Spleen (tissue), 11 donors: ENCODE measurements around the gene CHRM4. TPM values are rescaled to one million over a fixed set of nuclear protein-coding genes. Genes with fewer than 3 reads are reported as not detected.

ENCODE experiments used
- DNase-seq: peaks from one replicate; pipeline ENCODE4 v3.0.0-alpha.2; 2020
- H3K27ac ChIP-seq, 8 donors: fragments of 200-600 bp; sonication (generic) in 7 of 8; 1 replicate in 4 of 8; 2 replicates in 4 of 8; pipeline versions ENCODE4 v1.5.0 to v1.8.0; 2016 to 2021; ENCODE audit warnings: inconsistent platforms in 4 of 8, mild to moderate bottlenecking in 4 of 8, moderate library complexity in 1 of 8
- H3K27me3 ChIP-seq, 7 donors: fragments of 200-600 bp; sonication (generic) in 6 of 7; replicated peaks in 1 of 7; 1 replicate in 4 of 7; 2 replicates in 3 of 7; pipeline versions ENCODE4 v1.5.0 to v1.8.0; 2016 to 2021; ENCODE audit warnings: inconsistent platforms in 3 of 7, mild to moderate bottlenecking in 1 of 7
- H3K36me3 ChIP-seq, 6 donors: fragments of 200-600 bp; sonication (generic) in 5 of 6; 1 replicate in 4 of 6; 2 replicates in 2 of 6; pipeline versions ENCODE4 v1.5.0 to v1.8.0; 2016 to 2021; ENCODE audit warnings: inconsistent platforms in 2 of 6
- H3K4me1 ChIP-seq, 6 donors: fragments of 200-600 bp; sonication (generic) in 5 of 6; 1 replicate in 3 of 6; 2 replicates in 3 of 6; pipeline versions ENCODE4 v1.5.0 to v1.8.0; 2016 to 2021; ENCODE audit warnings: inconsistent platforms in 3 of 6
- H3K4me3 ChIP-seq, 8 donors: fragments of 200-600 bp; sonication (generic) in 7 of 8; 1 replicate in 4 of 8; 2 replicates in 4 of 8; pipeline versions ENCODE4 v1.5.0 to v1.8.0; 2016 to 2021; ENCODE audit warnings: inconsistent platforms in 4 of 8, mild to moderate bottlenecking in 4 of 8, moderate library complexity in 2 of 8
- H3K9me3 ChIP-seq, 8 donors: fragments of 200-600 bp; sonication (generic) in 7 of 8; 1 replicate in 4 of 8; 2 replicates in 4 of 8; pipeline versions ENCODE4 v1.5.0 to v1.8.0; 2016 to 2021; ENCODE audit warnings: inconsistent platforms in 4 of 8
- POLR2A ChIP-seq, 3 donors: fragments of 450-650 bp; IDR thresholded peaks; one replicate each; pipeline ENCODE4 v1.5.1; 2017; ENCODE audit warnings: antibody characterized with exemption in 3 of 3, mild to moderate bottlenecking in 1 of 3
- POLR2AphosphoS5 ChIP-seq, 3 donors: sonication (generic); formaldehyde crosslinking; IDR thresholded peaks; one replicate each; pipeline ENCODE4 v1.5.1; 2017; ENCODE audit warnings: antibody characterized with exemption in 3 of 3
- WGBS, 5 donors: extraction: QIAGEN DNeasy Blood & Tissue Kit in 3 of 5; methylation state at CpG; one replicate each; pipeline versions ENCODE4 v1.1.5 to v1.1.7; 2013 to 2018; 5-methylcytosine and 5-hydroxymethylcytosine counted together
- intact Hi-C: fragments of 100-400 bp; cut with DNase I; formaldehyde crosslinking; loops from one replicate; pipeline ENCODE4 v1.15.0; 2023; ENCODE audit warnings: low total_unique reads
- polyA plus RNA-seq, 3 donors: library from polyadenylated mRNA; stranded (reverse); fragments of 200-250 nt; gene quantifications; one replicate each; pipeline ENCODE4 v1.2.1, GENCODE V29; 2013
- total RNA-seq, 7 donors: library from RNA; depleted of rRNA in 3 of 7; stranded (reverse); fragments of >200 nt in 3 of 7; fragmentation: NEBNext Ultra II Directional in 4 of 7; extraction: Animal tissue kit (Norgen Biotek cat#: 25700) in 4 of 7; gene quantifications; one replicate each; pipeline versions ENCODE4 v1.1.0 to v1.2.1, GENCODE V29; 2016 to 2021
- TF ChIP-seq, protein P1 (sequence below), 11 experiments: fragments of 200-600 bp in 7 of 11; fragments of 450-650 bp in 4 of 11; sonication (generic) in 4 of 11; IDR thresholded peaks in 8 of 11; conservative IDR thresholded peaks in 3 of 11; 1 replicate in 7 of 11; 2 replicates in 4 of 11; pipeline versions ENCODE4 v1.4.0 to v1.8.0; 2016 to 2021; ENCODE audit warnings: antibody characterized with exemption in 11 of 11, inconsistent platforms in 4 of 11, mild to moderate bottlenecking in 1 of 11
- donor health status: healthy with polysubstance abuse.
- donor health status: DM: no; HTN: no; CAD: no; lungs with moderate emphysema.
- donor health status: DM: no; HTN: no; CAD: no.
- donor health status: Bipolar disorder and iron deficiency.
- donor health status: healthy.
- donor health status: DM: no; HTN: no; CAD: no.
- donor health status: DM: yes; HTN: yes; CAD: no.

The CHRM4 gene
- total and polyA plus RNA-seq, 10 donors: 0.06 to 34.1 (median 3.3) TPM

DNA sequence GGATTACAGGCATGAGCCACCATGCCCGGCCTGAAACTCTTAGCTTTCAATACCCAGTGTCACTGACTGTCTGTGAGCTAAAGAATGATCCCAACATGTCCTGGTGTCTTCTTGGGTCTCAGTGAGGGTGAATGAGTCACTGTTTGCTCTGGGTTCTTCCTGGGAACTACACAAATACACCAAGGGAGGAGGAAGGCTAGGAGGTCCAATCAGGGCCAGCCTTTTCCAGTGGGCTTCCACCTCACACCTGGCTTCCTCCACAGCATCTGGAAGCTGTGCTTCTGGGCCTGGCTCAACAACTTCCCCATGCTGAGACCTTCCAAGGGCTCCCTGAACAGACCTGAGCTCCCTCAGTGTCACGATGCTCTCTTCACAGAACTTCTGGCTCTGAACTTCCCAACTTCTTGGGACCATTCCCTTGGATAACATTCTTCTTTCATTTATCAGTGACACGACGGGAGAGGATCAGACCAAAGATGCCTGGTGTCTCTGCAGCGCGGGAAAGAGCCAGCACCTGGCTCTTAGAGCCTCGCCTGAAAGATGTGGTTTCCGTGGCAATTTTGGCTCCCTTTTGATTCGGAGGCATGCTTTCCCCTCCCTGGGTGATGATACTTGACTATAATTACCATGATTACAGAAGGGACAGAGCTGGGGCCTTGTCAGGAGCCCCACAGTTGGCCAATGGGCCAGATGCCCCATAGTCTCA is 22.3 kb upstream of the CHRM4 start:
- Histone ChIP-seq H3K4me1 (no peaks in the 10 kb centered on the region), H3K36me3 (peaks cover 0 to 95% (median 63%) of the 10 kb centered on the region in 6 donors), H3K4me3 (no peak overlapping the region), H3K27ac (no peak overlapping the region), H3K9me3 (no peaks in the 10 kb centered on the region), H3K27me3 (no peaks in the 10 kb centered on the region)
- 81 to 96% (median 91%) methylated on average over 9 of the region's 9 CpGs for WGBS, 5 donors
- intact Hi-C loops: no loop called here
- no peak for DNase-seq
- TF ChIP-seq, protein P1, sequence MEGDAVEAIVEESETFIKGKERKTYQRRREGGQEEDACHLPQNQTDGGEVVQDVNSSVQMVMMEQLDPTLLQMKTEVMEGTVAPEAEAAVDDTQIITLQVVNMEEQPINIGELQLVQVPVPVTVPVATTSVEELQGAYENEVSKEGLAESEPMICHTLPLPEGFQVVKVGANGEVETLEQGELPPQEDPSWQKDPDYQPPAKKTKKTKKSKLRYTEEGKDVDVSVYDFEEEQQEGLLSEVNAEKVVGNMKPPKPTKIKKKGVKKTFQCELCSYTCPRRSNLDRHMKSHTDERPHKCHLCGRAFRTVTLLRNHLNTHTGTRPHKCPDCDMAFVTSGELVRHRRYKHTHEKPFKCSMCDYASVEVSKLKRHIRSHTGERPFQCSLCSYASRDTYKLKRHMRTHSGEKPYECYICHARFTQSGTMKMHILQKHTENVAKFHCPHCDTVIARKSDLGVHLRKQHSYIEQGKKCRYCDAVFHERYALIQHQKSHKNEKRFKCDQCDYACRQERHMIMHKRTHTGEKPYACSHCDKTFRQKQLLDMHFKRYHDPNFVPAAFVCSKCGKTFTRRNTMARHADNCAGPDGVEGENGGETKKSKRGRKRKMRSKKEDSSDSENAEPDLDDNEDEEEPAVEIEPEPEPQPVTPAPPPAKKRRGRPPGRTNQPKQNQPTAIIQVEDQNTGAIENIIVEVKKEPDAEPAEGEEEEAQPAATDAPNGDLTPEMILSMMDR (IDR thresholded peaks at IDR 0.05 in 8 of 11, conservative IDR thresholded peaks at IDR 0.05 in 3 of 11): no peak
- no peak for TF ChIP-seq POLR2A (IDR thresholded peaks at IDR 0.05)
- TF ChIP-seq POLR2AphosphoS5 (IDR thresholded peaks at IDR 0.05): no peak

DNA sequence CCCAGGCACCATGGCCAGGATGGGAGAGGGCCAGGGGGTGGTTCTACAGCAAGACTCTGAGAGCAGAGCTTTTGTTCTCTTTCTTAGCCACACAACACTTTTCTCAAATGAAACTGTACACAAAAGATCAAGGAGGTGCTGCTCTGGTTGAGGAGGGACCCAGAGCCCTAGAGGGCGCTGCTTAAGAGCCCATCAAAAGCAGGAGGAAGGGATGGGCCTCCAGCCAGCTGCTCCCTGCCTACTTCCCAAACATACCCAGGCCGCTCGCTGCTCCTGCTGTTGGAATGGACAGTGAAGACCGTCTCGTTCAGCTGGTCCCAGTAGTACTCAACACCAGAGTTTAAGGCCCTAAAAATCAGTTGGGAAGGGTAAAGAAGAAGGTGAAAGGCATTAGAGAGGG is 18.4 kb upstream of the CHRM4 start:
- peaks cover 0 to 4% (median 0%) of the 10 kb centered on the region in 6 donors for H3K4me1 ChIP-seq
- 77 to 87% (median 82%) methylated on average over 5 of the region's 5 CpGs for WGBS, 5 donors
- H3K9me3 ChIP-seq: no peaks in the 10 kb centered on the region
- peak overlapping the region in 1 of 8 donors; percentile 5 for H3K27ac ChIP-seq
- no peaks in the 10 kb centered on the region for H3K27me3 ChIP-seq
- no peak overlapping the region for H3K4me3 ChIP-seq
- intact Hi-C loops: no loop called here
- TF ChIP-seq, protein P1 (IDR thresholded peaks at IDR 0.05 in 8 of 11, conservative IDR thresholded peaks at IDR 0.05 in 3 of 11): peak in 2 of 11 experiments; percentile 10 to 15
- TF ChIP-seq POLR2A (IDR thresholded peaks at IDR 0.05): no peak
- DNase-seq: no peak
- peaks cover 0 to 100% (median 76%) of the 10 kb centered on the region in 6 donors for H3K36me3 ChIP-seq

DNA sequence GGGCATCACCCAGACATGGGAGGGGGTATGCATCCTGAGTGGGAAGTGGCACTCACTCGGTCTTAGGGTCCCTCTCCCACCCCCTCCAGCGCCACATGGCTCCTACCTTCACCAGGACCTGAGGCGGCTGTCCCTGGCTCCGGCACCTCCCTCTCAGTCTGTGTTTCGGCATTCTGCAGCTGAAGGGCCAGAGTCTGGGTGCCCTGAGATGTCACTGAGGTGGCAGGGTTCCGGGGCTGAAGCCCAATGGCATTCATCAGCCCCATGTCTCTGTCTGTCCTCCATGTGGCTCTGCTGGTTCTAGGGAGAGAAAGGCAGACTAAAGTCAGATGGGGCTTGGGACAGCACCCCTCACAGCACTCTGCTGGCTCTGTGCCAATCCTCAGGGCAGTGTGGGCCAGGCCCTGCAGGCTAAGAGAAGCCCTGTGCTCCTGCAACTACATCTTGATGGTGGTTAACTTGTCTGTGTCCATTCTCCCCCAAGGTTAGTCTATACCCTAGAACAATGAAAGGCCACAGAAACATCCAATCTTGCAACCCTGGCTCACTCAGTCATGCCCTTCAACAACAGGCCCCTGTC is 16.9 kb upstream of the CHRM4 start:
- DNase-seq: no peak
- Histone ChIP-seq H3K4me3 (no peak overlapping the region), H3K9me3 (no peaks in the 10 kb centered on the region), H3K27ac (no peak overlapping the region), H3K4me1 (peaks cover 0 to 19% (median 0%) of the 10 kb centered on the region in 6 donors), H3K27me3 (no peaks in the 10 kb centered on the region), H3K36me3 (peaks cover 0 to 100% (median 75%) of the 10 kb centered on the region in 6 donors)
- intact Hi-C loops: no loop called here
- TF ChIP-seq, protein P1 (IDR thresholded peaks at IDR 0.05 in 8 of 11, conservative IDR thresholded peaks at IDR 0.05 in 3 of 11): no peak
- TF ChIP-seq POLR2AphosphoS5 (IDR thresholded peaks at IDR 0.05) (no peak), POLR2A (IDR thresholded peaks at IDR 0.05) (no peak)
- 96 to 100% (median 98%) methylated on average over 3 to 6 of the region's 6 CpGs for WGBS, 5 donors

DNA sequence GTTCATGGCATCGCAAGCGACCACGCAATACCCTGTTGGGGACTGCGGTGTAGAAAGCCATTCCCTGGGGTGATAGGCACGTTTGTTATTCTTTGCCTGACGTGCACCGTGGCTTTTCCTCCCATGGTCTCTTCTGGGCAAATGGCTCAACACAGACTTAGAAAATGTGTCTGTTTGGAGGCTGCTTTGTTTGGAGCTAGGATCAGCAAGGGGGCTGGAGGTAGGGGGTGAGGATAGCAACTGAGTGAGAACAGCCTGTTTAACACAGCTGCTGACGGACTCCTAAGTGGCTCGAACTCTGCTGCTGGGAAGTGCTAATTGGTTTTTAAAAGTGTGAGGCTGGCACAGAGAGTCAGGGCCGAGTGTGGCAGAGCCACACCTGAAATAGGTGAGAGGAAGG is 16.1 kb upstream of the CHRM4 start:
- no peaks in the 10 kb centered on the region for H3K9me3 ChIP-seq
- TF ChIP-seq, protein P1 (IDR thresholded peaks at IDR 0.05 in 8 of 11, conservative IDR thresholded peaks at IDR 0.05 in 3 of 11): no peak
- no peak for TF ChIP-seq POLR2A (IDR thresholded peaks at IDR 0.05)
- TF ChIP-seq POLR2AphosphoS5 (IDR thresholded peaks at IDR 0.05): no peak
- peaks cover 0 to 100% (median 75%) of the 10 kb centered on the region in 6 donors for H3K36me3 ChIP-seq
- H3K4me3 ChIP-seq: no peak overlapping the region
- no peaks in the 10 kb centered on the region for H3K27me3 ChIP-seq
- intact Hi-C loops: no loop called here
- 89 to 95% (median 90%) methylated on average over 10 of the region's 10 CpGs for WGBS, 5 donors
- DNase-seq: no peak
- no peak overlapping the region for H3K27ac ChIP-seq
- H3K4me1 ChIP-seq: peaks cover 0 to 28% (median 0%) of the 10 kb centered on the region in 6 donors
